Hepatocyte (in vitro differentiated cells): Measurements from ENCODE around the gene DBH.

ENCODE experiments used
- CTCF ChIP-seq: fragments of 200-600 bp; sonication (generic); IDR thresholded peaks from 2 replicates; pipeline ENCODE4 v1.5.1; 2016; ENCODE audit warnings: antibody characterized with exemption, mild to moderate bottlenecking; ENCODE audit not compliant: poor library complexity
- EZH2 ChIP-seq: fragments of 200-600 bp; sonication (generic); IDR thresholded peaks from 2 replicates; pipeline ENCODE4 v1.6.1; 2016; ENCODE audit warnings: antibody characterized with exemption, mild to moderate bottlenecking, borderline replicate concordance
- EZH2phosphoT487 ChIP-seq: fragments of 200-600 bp; sonication (generic); IDR thresholded peaks from one replicate; pipeline ENCODE4 v1.6.1; 2018; ENCODE audit warnings: antibody characterized with exemption, mild to moderate bottlenecking, low read depth, moderate library complexity; ENCODE audit not compliant: unreplicated experiment, severe bottlenecking

DNA sequence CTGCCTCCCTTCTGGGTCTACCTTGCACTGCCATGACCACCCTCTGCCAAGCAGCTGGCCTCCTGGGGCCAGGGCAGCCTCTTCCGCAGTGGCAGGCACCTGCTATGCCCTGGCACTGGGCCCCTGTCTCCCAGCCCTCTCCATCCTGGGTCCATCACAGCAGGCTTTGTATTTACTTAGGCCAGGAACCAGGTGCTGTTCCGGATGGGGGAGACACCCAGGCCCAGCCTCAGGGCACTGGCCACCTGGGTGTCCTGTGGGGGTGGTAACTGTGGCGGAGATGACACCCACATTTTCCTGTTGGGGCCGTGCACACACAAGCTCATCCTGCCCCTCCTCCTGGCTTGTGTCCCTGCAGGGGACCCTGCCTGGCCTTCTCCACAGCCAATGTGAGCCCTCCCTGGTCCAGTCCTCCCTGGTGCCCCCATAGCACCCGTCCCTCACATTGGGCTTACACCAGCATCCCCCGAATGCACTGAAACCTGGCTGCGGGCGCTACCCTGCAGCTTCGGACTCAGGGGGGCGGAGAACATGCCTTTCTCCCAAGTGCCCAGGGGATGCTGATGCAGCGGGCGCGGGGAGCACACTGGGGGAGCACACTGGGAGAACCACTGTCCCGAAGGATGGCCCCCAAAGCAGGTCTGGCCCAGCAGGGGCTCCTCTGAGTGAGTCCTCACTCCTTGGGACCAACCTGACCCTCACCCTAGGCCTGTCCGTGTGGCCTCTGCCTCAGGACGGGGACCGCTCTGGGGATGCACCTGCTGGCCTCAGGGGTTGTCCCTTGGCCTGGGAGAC lies 44.9 kb upstream of the DBH start:
- no peak for TF ChIP-seq EZH2
- no peak for TF ChIP-seq CTCF
- no peak for TF ChIP-seq EZH2phosphoT487
